ENCODE results near the gene BZW1.
A peak's percentile ranks its signal among the peaks of the same experiment; 100 is the strongest.
"Not testable (repeated sequence)": the region's sequence is repeated elsewhere in the genome, so short reads cannot be mapped to it uniquely, and the experiment has no call there.

BZW1 gene

GRCh38 chr2:200795028-200795440 lies 16.7 kb upstream of the BZW1 start:
- no peak for DNase-seq (ENCODE audit: low spot score)
- Histone ChIP-seq H3K4me1 (ENCODE audit: insufficient read depth, poor library complexity, severe bottlenecking) (peaks cover 17% of the 10 kb centered on the region), H3K27ac (ENCODE audit: poor library complexity, severe bottlenecking) (peak overlapping the region; percentile 4), H3K9me3 (ENCODE audit: severe bottlenecking) (no peaks in the 10 kb centered on the region), H3K4me3 (ENCODE audit: severe bottlenecking) (no peak overlapping the region), H3K27me3 (ENCODE audit: insufficient read depth, poor library complexity, severe bottlenecking) (no peaks in the 10 kb centered on the region), H3K36me3 (ENCODE audit: low read depth) (no peaks in the 10 kb centered on the region)
- TF ChIP-seq CTCF (IDR thresholded peaks at IDR 0.05; ENCODE audit: poor library complexity, severe bottlenecking) = peak; percentile 7
- ATAC-seq (ENCODE audit: low read depth) = peak; percentile 64; the same call in 1 of the 3 replicates

- ATAC-seq (ENCODE audit: low read depth) (no peak), DNase-seq (ENCODE audit: low spot score) (no peak)
- no peaks in the 10 kb centered on the region for H3K36me3 ChIP-seq (ENCODE audit: low read depth)
- no peak overlapping the region for H3K4me3 ChIP-seq (ENCODE audit: severe bottlenecking)
- H3K9me3 ChIP-seq (ENCODE audit: severe bottlenecking) = no peaks in the 10 kb centered on the region
- peaks cover 17% of the 10 kb centered on the region for H3K4me1 ChIP-seq (ENCODE audit: insufficient read depth, poor library complexity, severe bottlenecking)
- H3K27me3 ChIP-seq (ENCODE audit: insufficient read depth, poor library complexity, severe bottlenecking) = no peaks in the 10 kb centered on the region
- no peak overlapping the region for H3K27ac ChIP-seq (ENCODE audit: poor library complexity, severe bottlenecking)
- no peak for TF ChIP-seq CTCF (IDR thresholded peaks at IDR 0.05; ENCODE audit: poor library complexity, severe bottlenecking)
Measured at GRCh38 chr2:200796561-200796960, 15.1 kb upstream of the BZW1 start.

- Histone ChIP-seq H3K27ac (ENCODE audit: poor library complexity, severe bottlenecking) (no peak overlapping the region), H3K36me3 (ENCODE audit: low read depth) (no peaks in the 10 kb centered on the region), H3K4me1 (ENCODE audit: insufficient read depth, poor library complexity, severe bottlenecking) (peaks cover 17% of the 10 kb centered on the region), H3K9me3 (ENCODE audit: severe bottlenecking) (no peaks in the 10 kb centered on the region), H3K4me3 (ENCODE audit: severe bottlenecking) (no peak overlapping the region), H3K27me3 (ENCODE audit: insufficient read depth, poor library complexity, severe bottlenecking) (no peaks in the 10 kb centered on the region)
- DNase-seq (ENCODE audit: low spot score) (no peak), ATAC-seq (ENCODE audit: low read depth) (no peak)
- TF ChIP-seq CTCF (IDR thresholded peaks at IDR 0.05; ENCODE audit: poor library complexity, severe bottlenecking) = no peak
Measured at GRCh38 chr2:200797242-200797770, 14.4 kb upstream of the BZW1 start.

- H3K36me3 ChIP-seq (ENCODE audit: low read depth) = no peaks in the 10 kb centered on the region
- H3K4me1 ChIP-seq (ENCODE audit: insufficient read depth, poor library complexity, severe bottlenecking) = peaks cover 17% of the 10 kb centered on the region
- DNase-seq (ENCODE audit: low spot score) = no peak
- H3K4me3 ChIP-seq (ENCODE audit: severe bottlenecking) = no peak overlapping the region
- no peak for ATAC-seq (ENCODE audit: low read depth)
- no peak overlapping the region for H3K27ac ChIP-seq (ENCODE audit: poor library complexity, severe bottlenecking)
- H3K27me3 ChIP-seq (ENCODE audit: insufficient read depth, poor library complexity, severe bottlenecking) = no peaks in the 10 kb centered on the region
- H3K9me3 ChIP-seq (ENCODE audit: severe bottlenecking) = no peaks in the 10 kb centered on the region
- TF ChIP-seq CTCF (IDR thresholded peaks at IDR 0.05; ENCODE audit: poor library complexity, severe bottlenecking) = no peak
Measured at GRCh38 chr2:200798514-200798913, 13.2 kb upstream of the BZW1 start.

- TF ChIP-seq CTCF (IDR thresholded peaks at IDR 0.05; ENCODE audit: poor library complexity, severe bottlenecking) = no peak
- ATAC-seq (ENCODE audit: low read depth) (no peak), DNase-seq (ENCODE audit: low spot score) (no peak)
- Histone ChIP-seq H3K27ac (ENCODE audit: poor library complexity, severe bottlenecking) (no peak overlapping the region), H3K4me1 (ENCODE audit: insufficient read depth, poor library complexity, severe bottlenecking) (peaks cover 3% of the 10 kb centered on the region), H3K9me3 (ENCODE audit: severe bottlenecking) (no peaks in the 10 kb centered on the region), H3K36me3 (ENCODE audit: low read depth) (no peaks in the 10 kb centered on the region), H3K27me3 (ENCODE audit: insufficient read depth, poor library complexity, severe bottlenecking) (no peaks in the 10 kb centered on the region), H3K4me3 (ENCODE audit: severe bottlenecking) (no peak overlapping the region)
Measured at GRCh38 chr2:200800458-200800857, 11.3 kb upstream of the BZW1 start.

GRCh38 chr2:200801431-200801830 lies 10.3 kb upstream of the BZW1 start:
- H3K27ac ChIP-seq (ENCODE audit: poor library complexity, severe bottlenecking); H3K4me1 ChIP-seq (ENCODE audit: insufficient read depth, poor library complexity, severe bottlenecking); DNase-seq (ENCODE audit: low spot score); H3K36me3 ChIP-seq (ENCODE audit: low read depth); H3K9me3 ChIP-seq (ENCODE audit: severe bottlenecking); H3K4me3 ChIP-seq (ENCODE audit: severe bottlenecking); ATAC-seq (ENCODE audit: low read depth); H3K27me3 ChIP-seq (ENCODE audit: insufficient read depth, poor library complexity, severe bottlenecking): not testable (repeated sequence)

Data from RWPE2 (cell line).